Neural progenitor cell (in vitro differentiated cells): ENCODE data around the gene TPBG. TPM values are rescaled to one million over a fixed set of nuclear protein-coding genes. Genes with fewer than 3 reads are reported as not detected.

ENCODE experiments used
- DNase-seq: peaks from one replicate; pipeline ENCODE4 v3.0.0-alpha.2; 2016; ENCODE audit warnings: low spot score
- H2AFZ ChIP-seq: fragments of 200-600 bp; sonication (generic); replicated peaks from 2 replicates; pipeline ENCODE4 v1.6.1; 2016; ENCODE audit warnings: antibody characterized with exemption
- H3F3A ChIP-seq: fragments of 200-600 bp; sonication (generic); 2 replicates; pipeline ENCODE4 v1.6.1; 2016; ENCODE audit warnings: antibody characterized with exemption, low read depth
- H3K27ac ChIP-seq: fragments of 200-600 bp; sonication (generic); 2 replicates; pipeline ENCODE4 v1.5.1; 2016; ENCODE audit warnings: mild to moderate bottlenecking
- H3K27me3 ChIP-seq: fragments of 200-600 bp; sonication (generic); 2 replicates; pipeline ENCODE4 v1.6.1; 2016; ENCODE audit warnings: mild to moderate bottlenecking, moderate library complexity
- H3K36me3 ChIP-seq: fragments of 200-600 bp; sonication (generic); 2 replicates; pipeline ENCODE4 v1.5.1; 2016
- H3K4me1 ChIP-seq: fragments of 200-600 bp; sonication (generic); 2 replicates; pipeline ENCODE4 v1.6.1; 2016; ENCODE audit warnings: mixed run types
- H3K4me2 ChIP-seq: fragments of 200-600 bp; sonication (generic); 2 replicates; pipeline ENCODE4 v1.6.1; 2016
- H3K4me3 ChIP-seq: fragments of 200-600 bp; sonication (generic); 2 replicates; pipeline ENCODE4 v1.5.1; 2016
- H3K79me2 ChIP-seq: fragments of 200-600 bp; sonication (generic); 2 replicates; pipeline ENCODE4 v1.6.1; 2016; ENCODE audit warnings: low read depth
- H3K9ac ChIP-seq: fragments of 200-600 bp; sonication (generic); 2 replicates; pipeline ENCODE4 v1.6.1; 2016
- H3K9me3 ChIP-seq: fragments of 200-600 bp; sonication (generic); 2 replicates; pipeline ENCODE4 v1.5.1; 2016; ENCODE audit warnings: low read depth
- H4K20me1 ChIP-seq: fragments of 200-600 bp; sonication (generic); 2 replicates; pipeline ENCODE4 v1.6.1; 2016; ENCODE audit warnings: low read depth
- H3K27ac Mint-ChIP-seq: 3 replicates; pipeline ENCODE4 v1.8.0; 2021; ENCODE audit warnings: mixed read lengths
- H3K27me3 Mint-ChIP-seq: 2 replicates; pipeline ENCODE4 v1.8.0; 2022; ENCODE audit warnings: low read depth, mild to moderate bottlenecking, inconsistent platforms, moderate library complexity, mixed read lengths; ENCODE audit not compliant: insufficient read depth
- H3K36me3 Mint-ChIP-seq: 3 replicates; pipeline ENCODE4 v1.8.0; 2021; ENCODE audit warnings: mixed read lengths
- H3K4me1 Mint-ChIP-seq: 3 replicates; pipeline ENCODE4 v1.8.0; 2021; ENCODE audit warnings: mixed read lengths
- H3K4me3 Mint-ChIP-seq: 3 replicates; pipeline ENCODE4 v1.8.0; 2021; ENCODE audit warnings: mild to moderate bottlenecking, moderate library complexity, mixed read lengths
- H3K9me3 Mint-ChIP-seq: 3 replicates; pipeline ENCODE4 v1.8.0; 2020; ENCODE audit warnings: mixed read lengths
- CTCF ChIP-seq: fragments of 200-600 bp; sonication (generic); IDR thresholded peaks from 2 replicates; pipeline ENCODE4 v1.5.1; 2017; ENCODE audit warnings: antibody characterized with exemption, mild to moderate bottlenecking
- EZH2 ChIP-seq: fragments of 200-600 bp; sonication (generic); IDR thresholded peaks from 2 replicates; pipeline ENCODE4 v1.6.1; 2017; ENCODE audit warnings: antibody characterized with exemption, mild to moderate bottlenecking, moderate library complexity
- EZH2phosphoT487 ChIP-seq: fragments of 200-600 bp; sonication (generic); IDR thresholded peaks from 2 replicates; pipeline ENCODE4 v1.6.1; 2017; ENCODE audit warnings: antibody characterized with exemption
- total RNA-seq: library from RNA; depleted of rRNA; stranded (reverse); fragments of >200 nt; gene quantifications from 2 replicates; pipeline ENCODE4 v1.2.3, GENCODE V29; 2015; ENCODE audit warnings: low replicate concordance

The TPBG gene
- total RNA-seq, 1 donor from 2014 or later = 362 TPM

- Histone ChIP-seq H3K27me3 (no peaks in the 10 kb centered on the region), H3K27ac (peak overlapping the region; percentile 44), H3K9me3 (no peaks in the 10 kb centered on the region), H3K4me2 (no peak overlapping the region), H2AFZ (no peak overlapping the region), H3K79me2 (no peaks in the 10 kb centered on the region), H3K4me1 (peaks cover 42% of the 10 kb centered on the region), H3F3A (peaks cover 24% of the 10 kb centered on the region), H3K9ac (no peak overlapping the region), H3K36me3 (no peaks in the 10 kb centered on the region), H4K20me1 (no peaks in the 10 kb centered on the region), H3K4me3 (no peak overlapping the region)
- TF ChIP-seq CTCF (no peak), EZH2phosphoT487 (no peak), EZH2 (no peak)
- Mint-ChIP-seq H3K27ac (no peak overlapping the region), H3K27me3 (no peaks in the 10 kb centered on the region), H3K9me3 (peaks cover 27% of the 10 kb centered on the region), H3K36me3 (peaks cover 43% of the 10 kb centered on the region), H3K4me3 (no peak overlapping the region), H3K4me1 (peaks cover 25% of the 10 kb centered on the region)
- DNase-seq = no peak
Measured at GRCh38 chr6:82380566-82381185, 17.1 kb downstream of the TPBG start.

- Histone ChIP-seq H2AFZ (no peak overlapping the region), H3F3A (peaks cover 24% of the 10 kb centered on the region), H3K4me2 (no peak overlapping the region), H3K9me3 (no peaks in the 10 kb centered on the region), H3K4me1 (peaks cover 47% of the 10 kb centered on the region), H3K27me3 (no peaks in the 10 kb centered on the region), H4K20me1 (no peaks in the 10 kb centered on the region), H3K9ac (no peak overlapping the region), H3K79me2 (no peaks in the 10 kb centered on the region), H3K36me3 (no peaks in the 10 kb centered on the region), H3K27ac (peak overlapping the region; percentile 44), H3K4me3 (no peak overlapping the region)
- Mint-ChIP-seq H3K4me3 (no peak overlapping the region), H3K9me3 (peaks cover 21% of the 10 kb centered on the region), H3K36me3 (peaks cover 37% of the 10 kb centered on the region), H3K4me1 (peaks cover 30% of the 10 kb centered on the region), H3K27me3 (no peaks in the 10 kb centered on the region), H3K27ac (no peak overlapping the region)
- peak; percentile 26 for DNase-seq
- no peak for TF ChIP-seq EZH2phosphoT487
- no peak for TF ChIP-seq EZH2
- no peak for TF ChIP-seq CTCF
Measured at GRCh38 chr6:82381278-82381677, 17.7 kb downstream of the TPBG start.

GRCh38 chr6:82385102-82385501 lies 21.5 kb downstream of the TPBG start:
- Histone ChIP-seq H4K20me1 (no peaks in the 10 kb centered on the region), H3K27me3 (no peaks in the 10 kb centered on the region), H3F3A (peaks cover 24% of the 10 kb centered on the region), H3K79me2 (no peaks in the 10 kb centered on the region), H3K9ac (no peak overlapping the region), H3K4me1 (peaks cover 52% of the 10 kb centered on the region), H3K27ac (peak overlapping the region; percentile 86), H2AFZ (no peak overlapping the region), H3K4me3 (no peak overlapping the region), H3K36me3 (no peaks in the 10 kb centered on the region), H3K9me3 (no peaks in the 10 kb centered on the region), H3K4me2 (peak overlapping the region; percentile 20)
- Mint-ChIP-seq H3K4me3 (no peak overlapping the region), H3K27ac (peak overlapping the region; percentile 63), H3K36me3 (peaks cover 13% of the 10 kb centered on the region), H3K9me3 (no peaks in the 10 kb centered on the region), H3K4me1 (peaks cover 35% of the 10 kb centered on the region), H3K27me3 (no peaks in the 10 kb centered on the region)
- DNase-seq = peak; percentile 34
- TF ChIP-seq CTCF = no peak
- TF ChIP-seq EZH2phosphoT487 = no peak
- no peak for TF ChIP-seq EZH2
